H9 (cell line): Measurements from ENCODE around the gene ATF1. TPM values are rescaled to one million over a fixed set of nuclear protein-coding genes. Genes with fewer than 3 reads are reported as not detected.

Source experiments
- DNase-seq: peaks from one replicate; pipeline ENCODE4 v3.0.0-alpha.2; 2017
- H2AFZ ChIP-seq: one replicate; pipeline ENCODE4 v1.6.1; 2013; ENCODE audit warnings: mild to moderate bottlenecking, low read length, control low read depth, moderate library complexity
- H2AK5ac ChIP-seq: 2 replicates; pipeline ENCODE4 v1.6.1; 2013; ENCODE audit warnings: low read length, control low read depth, mixed read lengths; ENCODE audit not compliant: insufficient read length
- H2BK120ac ChIP-seq: one replicate; pipeline ENCODE4 v1.6.1; 2013; ENCODE audit warnings: low read depth, mild to moderate bottlenecking, low read length, control low read depth, inconsistent platforms; ENCODE audit not compliant: poor library complexity, severe bottlenecking
- H2BK12ac ChIP-seq: 2 replicates; pipeline ENCODE4 v1.6.1; 2013; ENCODE audit warnings: low read length, control low read depth, mixed read lengths, low read depth; ENCODE audit not compliant: insufficient read length
- H2BK15ac ChIP-seq: 2 replicates; pipeline ENCODE4 v1.6.1; 2013; ENCODE audit warnings: low read depth, low read length, control low read depth
- H2BK20ac ChIP-seq: one replicate; pipeline ENCODE4 v1.6.1; 2013; ENCODE audit warnings: low read depth, mild to moderate bottlenecking, low read length, control low read depth, inconsistent platforms; ENCODE audit not compliant: poor library complexity, severe bottlenecking
- H2BK5ac ChIP-seq: 2 replicates; pipeline ENCODE4 v1.6.1; 2013; ENCODE audit warnings: low read length, control low read depth, mixed read lengths; ENCODE audit not compliant: insufficient read length
- H3K14ac ChIP-seq: 2 replicates; pipeline ENCODE4 v1.6.1; 2013; ENCODE audit warnings: low read length, control low read depth; ENCODE audit not compliant: insufficient read depth
- H3K18ac ChIP-seq: 2 replicates; pipeline ENCODE4 v1.6.1; 2013; ENCODE audit warnings: low read depth, mild to moderate bottlenecking, mixed read lengths, low read length, control low read depth; ENCODE audit not compliant: insufficient read length
- H3K23ac ChIP-seq: 2 replicates; pipeline ENCODE4 v1.6.1; 2013; ENCODE audit warnings: low read length, control low read depth, mixed read lengths, low read depth; ENCODE audit not compliant: insufficient read length
- H3K23me2 ChIP-seq: 2 replicates; pipeline ENCODE4 v1.6.1; 2013; ENCODE audit warnings: low read depth, mild to moderate bottlenecking, mixed read lengths, low read length, control low read depth; ENCODE audit not compliant: insufficient read length, poor library complexity, severe bottlenecking
- H3K27ac ChIP-seq: 2 replicates; pipeline ENCODE4 v1.5.1; 2013; ENCODE audit warnings: low read length, control low read depth, mixed read lengths, low read depth; ENCODE audit not compliant: insufficient read length
- H3K27me3 ChIP-seq: 2 replicates; pipeline ENCODE4 v1.6.1; 2013; ENCODE audit warnings: low read length, control low read depth, inconsistent platforms; ENCODE audit not compliant: insufficient read depth
- H3K4ac ChIP-seq: 2 replicates; pipeline ENCODE4 v1.6.1; 2013; ENCODE audit warnings: low read depth, mild to moderate bottlenecking, control low read depth, inconsistent platforms, low read length, moderate library complexity
- H3K4me1 ChIP-seq: 2 replicates; pipeline ENCODE4 v1.6.1; 2013; ENCODE audit warnings: low read length, control low read depth, inconsistent platforms; ENCODE audit not compliant: insufficient read depth
- H3K4me2 ChIP-seq: 2 replicates; pipeline ENCODE4 v1.6.1; 2013; ENCODE audit warnings: low read length, control low read depth, mixed read lengths; ENCODE audit not compliant: insufficient read length, insufficient read depth
- H3K56ac ChIP-seq: 2 replicates; pipeline ENCODE4 v1.6.1; 2013; ENCODE audit warnings: low read depth, mild to moderate bottlenecking, mixed read lengths, low read length, control low read depth; ENCODE audit not compliant: insufficient read length
- H3K79me1 ChIP-seq: 2 replicates; pipeline ENCODE4 v1.6.1; 2013; ENCODE audit warnings: low read depth, mild to moderate bottlenecking, moderate library complexity, low read length, control low read depth, inconsistent platforms; ENCODE audit not compliant: insufficient read depth, poor library complexity, severe bottlenecking
- H3K79me2 ChIP-seq: 2 replicates; pipeline ENCODE4 v1.6.1; 2013; ENCODE audit warnings: low read length, control low read depth, inconsistent platforms; ENCODE audit not compliant: insufficient read depth
- H3K9ac ChIP-seq: 2 replicates; pipeline ENCODE4 v1.6.1; 2013; ENCODE audit warnings: low read length, control low read depth, mixed read lengths; ENCODE audit not compliant: insufficient read length; ENCODE audit errors: extremely low read depth
- H3K9me3 ChIP-seq: one replicate; pipeline ENCODE4 v1.6.1; 2013; ENCODE audit warnings: low read depth, low read length, inconsistent platforms; ENCODE audit not compliant: control insufficient read depth
- H3T11ph ChIP-seq: one replicate; pipeline ENCODE4 v1.6.1; 2013; ENCODE audit warnings: mild to moderate bottlenecking, low read length, control low read depth, inconsistent platforms
- H4K20me1 ChIP-seq: one replicate; pipeline ENCODE4 v1.6.1; 2013; ENCODE audit not compliant: control insufficient read depth, insufficient read length, insufficient read depth
- H4K5ac ChIP-seq: 2 replicates; pipeline ENCODE4 v1.6.1; 2013; ENCODE audit warnings: low read depth, mild to moderate bottlenecking, mixed read lengths, low read length, control low read depth; ENCODE audit not compliant: insufficient read length
- H4K8ac ChIP-seq: replicated peaks from 2 replicates; pipeline ENCODE4 v1.6.1; 2013; ENCODE audit warnings: low read length, control low read depth, mixed read lengths, low read depth; ENCODE audit not compliant: insufficient read length
- H4K91ac ChIP-seq: 2 replicates; pipeline ENCODE4 v1.6.1; 2013; ENCODE audit warnings: low read depth, mild to moderate bottlenecking, moderate library complexity, mixed read lengths, low read length, control low read depth; ENCODE audit not compliant: insufficient read length
- H3K27ac Mint-ChIP-seq, 3 experiments: 2 replicates in 2 of 3; 3 replicates in 1 of 3; pipeline ENCODE4 v1.8.0; 2020 to 2021; ENCODE audit warnings: mixed read lengths in 3 of 3, mild to moderate bottlenecking in 1 of 3, moderate library complexity in 1 of 3
- H3K27me3 Mint-ChIP-seq: 2 replicates; pipeline ENCODE4 v1.8.0; 2021; ENCODE audit warnings: low read depth, mild to moderate bottlenecking, moderate library complexity, mixed read lengths
- H3K36me3 Mint-ChIP-seq, 3 experiments: 2 replicates in 2 of 3; 3 replicates in 1 of 3; pipeline ENCODE4 v1.8.0; 2020 to 2021; ENCODE audit warnings: low read depth in 3 of 3, mixed read lengths in 3 of 3; ENCODE audit not compliant: insufficient read depth in 1 of 3
- H3K4me1 Mint-ChIP-seq, 2 experiments: 2 replicates each; pipeline ENCODE4 v1.8.0; 2020; ENCODE audit warnings: mixed read lengths in 2 of 2
- H3K4me3 Mint-ChIP-seq, 2 experiments: 2 replicates in 1 of 2; 3 replicates in 1 of 2; pipeline ENCODE4 v1.8.0; 2020 to 2021; ENCODE audit warnings: mild to moderate bottlenecking in 2 of 2, mixed read lengths in 2 of 2, moderate library complexity in 1 of 2
- H3K9me3 Mint-ChIP-seq, 2 experiments: 2 replicates in 1 of 2; 3 replicates in 1 of 2; pipeline ENCODE4 v1.8.0; 2020; ENCODE audit warnings: mild to moderate bottlenecking in 2 of 2, mixed read lengths in 2 of 2, moderate library complexity in 1 of 2
- WGBS: extraction: QIAGEN DNeasy Blood & Tissue Kit; methylation state at CpG from one replicate; pipeline ENCODE4 v1.1.7; 2013; ENCODE audit warnings: missing lambda C conversion rate, low lambda C conversion rate, mixed read lengths; ENCODE audit not compliant: insufficient read length; ENCODE audit errors: extremely low coverage; 5-methylcytosine and 5-hydroxymethylcytosine counted together
- total RNA-seq: library from RNA; stranded (reverse); gene quantifications from 2 replicates; pipeline ENCODE4 v1.2.1, GENCODE V29; 2021
- TF ChIP-seq, protein P1 (sequence below): fragments of 200-600 bp; sonication (generic); conservative IDR thresholded peaks from 3 replicates; pipeline ENCODE4 v1.8.0; 2021; ENCODE audit warnings: antibody characterized with exemption, mild to moderate bottlenecking

Gene ATF1
- total RNA-seq, 1 experiment from 2014 or later, result 47.8 TPM

DNA sequence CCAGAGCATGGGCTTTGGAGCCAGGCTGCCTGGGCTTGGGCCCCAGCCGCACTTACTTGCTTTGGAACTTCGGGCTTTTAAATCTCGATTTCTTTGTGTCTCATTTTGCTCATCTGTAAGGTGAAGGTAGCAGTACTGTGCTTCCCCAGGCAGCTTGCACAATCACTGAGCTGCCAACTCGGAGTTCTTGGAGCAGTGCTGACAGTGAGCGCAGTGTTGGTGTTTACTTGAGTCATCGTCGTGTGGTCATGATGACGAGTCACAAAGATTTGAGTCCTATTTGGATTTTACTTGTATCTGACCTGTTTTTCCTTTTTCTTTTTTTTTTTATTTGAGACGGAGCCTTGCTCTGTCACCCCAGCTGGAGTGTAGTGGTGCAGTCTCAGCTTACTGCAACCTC lies 31.3 kb upstream of the ATF1 start:
- H3K36me3 Mint-ChIP-seq, result peaks cover 25 to 58% (median 56%) of the 10 kb centered on the region in 3 experiments; a peak in 6 of 7 replicates
- Histone ChIP-seq H3K9me3 (no peaks in the 10 kb centered on the region), H2BK5ac (no peak overlapping the region), H3K27me3 (no peaks in the 10 kb centered on the region), H4K91ac (no peak overlapping the region), H2AFZ (no peak overlapping the region), H3K4me1 (no peaks in the 10 kb centered on the region), H3K4ac (no peak overlapping the region), H4K8ac (no peak overlapping the region), H2BK12ac (no peak overlapping the region), H3K56ac (no peak overlapping the region), H3K18ac (no peak overlapping the region), H4K20me1 (no peaks in the 10 kb centered on the region), H2BK20ac (no peak overlapping the region), H2BK15ac (no peak overlapping the region), H3K23ac (no peak overlapping the region), H2AK5ac (no peak overlapping the region), H3K14ac (no peak overlapping the region), H2BK120ac (no peak overlapping the region), H3K4me2 (no peak overlapping the region), H3K79me2 (no peaks in the 10 kb centered on the region), H4K5ac (no peak overlapping the region), H3K9ac (no peak overlapping the region), H3K79me1 (no peaks in the 10 kb centered on the region), H3K23me2 (no peaks in the 10 kb centered on the region), H3T11ph (no peak overlapping the region), H3K27ac (no peak overlapping the region)
- H3K4me1 Mint-ChIP-seq, result no peaks in the 10 kb centered on the region
- no peaks in the 10 kb centered on the region for H3K9me3 Mint-ChIP-seq
- no CpG with 5 or more reads among the region's 9 CpGs for WGBS
- peak overlapping the region in 2 of 3 experiments; percentile 70 to 72; a peak in 3 of 7 replicates for H3K27ac Mint-ChIP-seq
- DNase-seq, result no peak
- no peaks in the 10 kb centered on the region for H3K27me3 Mint-ChIP-seq
- no peak overlapping the region for H3K4me3 Mint-ChIP-seq
- TF ChIP-seq, protein P1, sequence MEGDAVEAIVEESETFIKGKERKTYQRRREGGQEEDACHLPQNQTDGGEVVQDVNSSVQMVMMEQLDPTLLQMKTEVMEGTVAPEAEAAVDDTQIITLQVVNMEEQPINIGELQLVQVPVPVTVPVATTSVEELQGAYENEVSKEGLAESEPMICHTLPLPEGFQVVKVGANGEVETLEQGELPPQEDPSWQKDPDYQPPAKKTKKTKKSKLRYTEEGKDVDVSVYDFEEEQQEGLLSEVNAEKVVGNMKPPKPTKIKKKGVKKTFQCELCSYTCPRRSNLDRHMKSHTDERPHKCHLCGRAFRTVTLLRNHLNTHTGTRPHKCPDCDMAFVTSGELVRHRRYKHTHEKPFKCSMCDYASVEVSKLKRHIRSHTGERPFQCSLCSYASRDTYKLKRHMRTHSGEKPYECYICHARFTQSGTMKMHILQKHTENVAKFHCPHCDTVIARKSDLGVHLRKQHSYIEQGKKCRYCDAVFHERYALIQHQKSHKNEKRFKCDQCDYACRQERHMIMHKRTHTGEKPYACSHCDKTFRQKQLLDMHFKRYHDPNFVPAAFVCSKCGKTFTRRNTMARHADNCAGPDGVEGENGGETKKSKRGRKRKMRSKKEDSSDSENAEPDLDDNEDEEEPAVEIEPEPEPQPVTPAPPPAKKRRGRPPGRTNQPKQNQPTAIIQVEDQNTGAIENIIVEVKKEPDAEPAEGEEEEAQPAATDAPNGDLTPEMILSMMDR, result no peak
